Endothelial cell of umbilical vein (primary cell): Measurements from ENCODE around the gene C1QTNF7. TPM values are rescaled to one million over a fixed set of nuclear protein-coding genes. Genes with fewer than 3 reads are reported as not detected.

Experiments
- BruUV-seq: library from RNA; stranded (reverse); fragments of 400-500 nt; replicated peaks from 2 replicates; lab custom pipeline; 2021; lab: Mats Ljungman, UMichigan
- CTCF ChIA-PET: fragments of 300-600, 350-600 bp; sonication (Branson Sonifier 250); formaldehyde crosslinking; loops from one replicate; lab custom pipeline; 2021; ENCODE audit warnings: antibody characterized with exemption, inconsistent platforms; lab: Charles Lee
- POLR2A ChIA-PET: fragments of 300-600, 350-600 bp; sonication (Branson Sonifier 250); formaldehyde crosslinking; loops from one replicate; lab custom pipeline; 2021; ENCODE audit warnings: antibody characterized with exemption, inconsistent platforms; lab: Charles Lee
- DNase-seq: peaks from one replicate; pipeline ENCODE4 v3.0.0-alpha.2; 2011; ENCODE audit warnings: low read depth, low spot score
- FAIRE-seq: peaks from 2 replicates; lab custom pipeline; 2011; peaks lifted over from hg19 to GRCh38; lab: Jason Lieb, UNC
- H2AFZ ChIP-seq: 2 replicates; pipeline ENCODE4 v1.6.0; 2012; ENCODE audit warnings: low read depth, low read length, control low read depth, inconsistent platforms
- H3K27ac ChIP-seq: 2 replicates; pipeline ENCODE4 v1.5.1; 2011; ENCODE audit warnings: low read depth, mild to moderate bottlenecking, control low read depth, low read length, moderate library complexity; ENCODE audit not compliant: insufficient read depth
- H3K27me3 ChIP-seq, 2 experiments: 2 replicates each; pipeline versions ENCODE4 v1.6.0 to v1.6.1; 2011; ENCODE audit warnings: low read length in 2 of 2, mixed read lengths in 1 of 2; ENCODE audit not compliant: control insufficient read depth in 2 of 2, insufficient read depth in 2 of 2
- H3K36me3 ChIP-seq, 2 experiments: 2 replicates in 1 of 2; 3 replicates in 1 of 2; pipeline ENCODE4 v1.5.1; 2011; ENCODE audit warnings: low read length in 2 of 2, mild to moderate bottlenecking in 1 of 2, moderate library complexity in 1 of 2; ENCODE audit not compliant: control insufficient read depth in 2 of 2, insufficient read depth in 2 of 2; ENCODE audit errors: extremely low read depth in 1 of 2
- H3K4me1 ChIP-seq: 3 replicates; pipeline ENCODE4 v1.5.1; 2011; ENCODE audit warnings: mild to moderate bottlenecking, low read length; ENCODE audit not compliant: control insufficient read depth, insufficient read depth; ENCODE audit errors: extremely low read depth
- H3K4me2 ChIP-seq: 2 replicates; pipeline ENCODE4 v1.6.1; 2011; ENCODE audit warnings: low read length, control low read depth, mixed read lengths; ENCODE audit not compliant: insufficient read depth
- H3K4me3 ChIP-seq, 3 experiments: fragments of 200-600 bp in 1 of 3; sonication (generic), shearing (Covaris generic) in 1 of 3; replicated peaks in 1 of 3; 2 replicates each; pipeline ENCODE4 v1.5.1; 2011 to 2016; ENCODE audit warnings: control low read depth in 3 of 3, low read length in 3 of 3, mild to moderate bottlenecking in 2 of 3, inconsistent platforms in 1 of 3, low read depth in 1 of 3, moderate library complexity in 1 of 3; ENCODE audit not compliant: insufficient read depth in 1 of 3
- H3K79me2 ChIP-seq: 2 replicates; pipeline ENCODE4 v1.6.0; 2012; ENCODE audit warnings: low read length, inconsistent platforms; ENCODE audit not compliant: control insufficient read depth, insufficient read depth
- H3K9ac ChIP-seq: replicated peaks from 2 replicates; pipeline ENCODE3; 2011; ENCODE audit warnings: low read length, control low read depth; ENCODE audit not compliant: insufficient read depth; ENCODE audit errors: extremely low read depth
- H3K9me1 ChIP-seq: replicated peaks from 3 replicates; pipeline ENCODE4 v1.6.0; 2011; ENCODE audit warnings: mild to moderate bottlenecking, low read length; ENCODE audit not compliant: control insufficient read depth, insufficient read depth; ENCODE audit errors: extremely low read depth
- H3K9me3 ChIP-seq: replicated peaks from 2 replicates; pipeline ENCODE4 v1.5.1; 2012; ENCODE audit warnings: low read length, inconsistent platforms; ENCODE audit not compliant: control insufficient read depth, insufficient read depth
- H4K20me1 ChIP-seq: replicated peaks from 2 replicates; pipeline ENCODE3; 2011; ENCODE audit warnings: mild to moderate bottlenecking, low read length; ENCODE audit not compliant: control insufficient read depth, insufficient read depth; ENCODE audit errors: extremely low read depth
- EZH2 ChIP-seq: IDR thresholded peaks from 2 replicates; pipeline ENCODE4 v1.6.1; 2012; ENCODE audit warnings: borderline replicate concordance, low read depth, mild to moderate bottlenecking, moderate library complexity, low read length, inconsistent platforms; ENCODE audit not compliant: severe bottlenecking
- GATA2 ChIP-seq: IDR thresholded peaks from 2 replicates; pipeline ENCODE4 v1.7.0; 2011; ENCODE audit warnings: low read depth, mild to moderate bottlenecking, moderate library complexity, mixed read lengths, low read length; ENCODE audit not compliant: insufficient read length, insufficient read depth
- JUN ChIP-seq: IDR thresholded peaks from 2 replicates; pipeline ENCODE4 v1.6.1; 2011; ENCODE audit warnings: borderline replicate concordance, low read depth; ENCODE audit not compliant: insufficient read length, insufficient read depth
- MYC ChIP-seq: IDR thresholded peaks from one replicate; pipeline ENCODE4 v1.6.1; 2011; ENCODE audit warnings: mild to moderate bottlenecking, low read depth, low read length
- POLR2AphosphoS5 ChIP-seq: IDR thresholded peaks from 2 replicates; pipeline ENCODE4 v1.6.1; 2012; ENCODE audit warnings: low read depth, mild to moderate bottlenecking, control low read depth, low read length, moderate library complexity; ENCODE audit not compliant: insufficient read depth
- dilution Hi-C: fragments of 300-500 bp; cut with MboI; formaldehyde crosslinking; loops from one replicate; pipeline ENCODE4 v1.15.0; 2019; ENCODE audit warnings: low sequenced_read_pairs; ENCODE audit not compliant: extremely low pct_ligation_motif_present
- intact Hi-C: fragments of 100-400 bp; cut with micrococcal nuclease; formaldehyde crosslinking; loops from one replicate; pipeline ENCODE4 v1.10.0; 2022
- polyA plus RNA-seq, 4 experiments: library from polyadenylated mRNA; depleted of rRNA in 3 of 4; stranded (reverse) in 3 of 4; unstranded in 1 of 4; fragments of >200 nt; gene quantifications; 2 replicates each; pipeline versions ENCODE4 v1.2.1 to v1.2.3, GENCODE V29; 2011 to 2012; ENCODE audit warnings: missing spikeins in 1 of 4
- total RNA-seq: library from RNA; stranded (reverse); gene quantifications from 2 replicates; pipeline ENCODE4 v1.2.3, GENCODE V29; 2021
- TF ChIP-seq, protein P1 (sequence below): IDR thresholded peaks from 2 replicates; pipeline ENCODE4 v1.6.1; 2011; ENCODE audit not compliant: insufficient read depth, insufficient read length
- TF ChIP-seq, protein P2 (sequence below), 2 donors: IDR thresholded peaks; 1 replicate in 1 of 2; 2 replicates in 1 of 2; pipeline ENCODE4 v1.5.1; 2011; ENCODE audit warnings: low read length in 2 of 2, mild to moderate bottlenecking in 2 of 2, moderate library complexity in 2 of 2, control low read depth in 1 of 2, inconsistent platforms in 1 of 2, low read depth in 1 of 2; ENCODE audit not compliant: insufficient read depth in 1 of 2; ENCODE audit errors: extremely low read depth in 1 of 2

C1QTNF7 gene
- total and polyA plus RNA-seq, 2 donors (not counting 3 experiments of a cell fraction or from before 2014, with no cell fraction given), result not detected

DNA sequence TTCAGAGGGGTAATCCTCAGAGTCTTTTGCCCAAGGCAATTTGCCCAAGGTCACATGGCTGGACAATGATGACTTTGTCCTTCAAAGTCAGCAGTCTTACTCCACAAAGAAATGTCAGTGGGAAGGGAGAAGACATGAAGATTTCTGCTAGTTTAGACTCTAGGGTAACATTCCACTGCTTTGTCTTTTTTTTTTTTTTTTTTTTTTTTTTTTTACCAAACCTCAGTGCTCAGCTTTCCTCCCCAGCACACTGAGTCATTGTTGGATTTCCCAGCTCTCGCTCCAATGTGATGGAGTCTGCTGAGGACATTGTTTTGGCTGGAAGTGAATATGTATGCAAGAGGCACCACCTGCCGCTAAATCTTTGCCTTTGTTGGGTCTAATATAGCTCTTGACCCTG lies 7.2 kb upstream of the C1QTNF7 start:
- TF ChIP-seq, protein P1, sequence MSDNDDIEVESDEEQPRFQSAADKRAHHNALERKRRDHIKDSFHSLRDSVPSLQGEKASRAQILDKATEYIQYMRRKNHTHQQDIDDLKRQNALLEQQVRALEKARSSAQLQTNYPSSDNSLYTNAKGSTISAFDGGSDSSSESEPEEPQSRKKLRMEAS, result no peak
- TF ChIP-seq EZH2 (no peak), MYC (no peak), GATA2 (no peak), POLR2AphosphoS5 (no peak), JUN (no peak)
- TF ChIP-seq, protein P2, sequence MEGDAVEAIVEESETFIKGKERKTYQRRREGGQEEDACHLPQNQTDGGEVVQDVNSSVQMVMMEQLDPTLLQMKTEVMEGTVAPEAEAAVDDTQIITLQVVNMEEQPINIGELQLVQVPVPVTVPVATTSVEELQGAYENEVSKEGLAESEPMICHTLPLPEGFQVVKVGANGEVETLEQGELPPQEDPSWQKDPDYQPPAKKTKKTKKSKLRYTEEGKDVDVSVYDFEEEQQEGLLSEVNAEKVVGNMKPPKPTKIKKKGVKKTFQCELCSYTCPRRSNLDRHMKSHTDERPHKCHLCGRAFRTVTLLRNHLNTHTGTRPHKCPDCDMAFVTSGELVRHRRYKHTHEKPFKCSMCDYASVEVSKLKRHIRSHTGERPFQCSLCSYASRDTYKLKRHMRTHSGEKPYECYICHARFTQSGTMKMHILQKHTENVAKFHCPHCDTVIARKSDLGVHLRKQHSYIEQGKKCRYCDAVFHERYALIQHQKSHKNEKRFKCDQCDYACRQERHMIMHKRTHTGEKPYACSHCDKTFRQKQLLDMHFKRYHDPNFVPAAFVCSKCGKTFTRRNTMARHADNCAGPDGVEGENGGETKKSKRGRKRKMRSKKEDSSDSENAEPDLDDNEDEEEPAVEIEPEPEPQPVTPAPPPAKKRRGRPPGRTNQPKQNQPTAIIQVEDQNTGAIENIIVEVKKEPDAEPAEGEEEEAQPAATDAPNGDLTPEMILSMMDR (IDR thresholded peaks at IDR 0.05; ENCODE audit: extremely low read depth in 1 of 2, insufficient read depth in 1 of 2, low read depth in 1 of 2, low read length in 2 of 2), result no peak
- dilution Hi-C loops, result no loop called here
- no peak overlapping the region for H3K9ac ChIP-seq
- BruUV-seq, result no TSS peak
- H3K9me3 ChIP-seq, result no peaks in the 10 kb centered on the region
- H3K27me3 ChIP-seq, result no peaks in the 10 kb centered on the region
- CTCF ChIA-PET, result no interaction called here
- no peaks in the 10 kb centered on the region for H3K79me2 ChIP-seq
- no peaks in the 10 kb centered on the region for H3K36me3 ChIP-seq
- DNase-seq (no peak), FAIRE-seq (no peak)
- H3K4me2 ChIP-seq, result no peak overlapping the region
- no peaks in the 10 kb centered on the region for H3K4me1 ChIP-seq
- no peaks in the 10 kb centered on the region for H3K9me1 ChIP-seq
- POLR2A ChIA-PET, result no interaction called here
- no peaks in the 10 kb centered on the region for H4K20me1 ChIP-seq
- intact Hi-C loops, result no loop called here
- H2AFZ ChIP-seq, result no peak overlapping the region
- H3K4me3 ChIP-seq, result no peak overlapping the region
- H3K27ac ChIP-seq, result no peak overlapping the region
